Heart right ventricle (tissue), 16 donors: ENCODE data around the gene HELZ. TPM values are rescaled to one million over a fixed set of nuclear protein-coding genes. Genes with fewer than 3 reads are reported as not detected.

ENCODE experiments used
- ATAC-seq, 8 donors: fragments of 200-7000 bp; cut with Tn5 transposase; one replicate each; pipeline ENCODE4 v1.9.1; 2020; ENCODE audit warnings: mild to moderate bottlenecking in 8 of 8, moderate library complexity in 8 of 8, moderate number of reproducible peaks in 1 of 8
- DNase-seq, 2 donors: peaks; one replicate each; pipeline ENCODE4 v3.0.0-alpha.2; 2020
- H3K27ac ChIP-seq, 10 donors: fragments of 200-600 bp; sonication (generic) in 2 of 10; one replicate each; pipeline versions ENCODE4 v1.5.0 to v1.8.0; 2020 to 2022; ENCODE audit warnings: mild to moderate bottlenecking in 3 of 10
- H3K27me3 ChIP-seq, 7 donors: fragments of 200-600 bp; one replicate each; pipeline ENCODE4 v1.8.0; 2021 to 2022; ENCODE audit warnings: mild to moderate bottlenecking in 2 of 7
- H3K36me3 ChIP-seq, 9 donors: fragments of 200-600 bp; sonication (generic) in 1 of 9; one replicate each; pipeline versions ENCODE4 v1.5.0 to v1.8.0; 2020 to 2022; ENCODE audit warnings: mild to moderate bottlenecking in 2 of 9
- H3K4me1 ChIP-seq, 9 donors: fragments of 200-600 bp; sonication (generic) in 1 of 9; one replicate each; pipeline versions ENCODE4 v1.5.0 to v1.8.0; 2020 to 2022; ENCODE audit warnings: mild to moderate bottlenecking in 4 of 9
- H3K4me3 ChIP-seq, 10 donors: fragments of 200-600 bp; sonication (generic) in 2 of 10; one replicate each; pipeline versions ENCODE4 v1.5.0 to v1.8.0; 2020 to 2022; ENCODE audit warnings: mild to moderate bottlenecking in 7 of 10, moderate library complexity in 2 of 10
- H3K9me3 ChIP-seq, 11 donors: fragments of 200-600 bp in 10 of 11; sonication (generic) in 2 of 11; one replicate each; pipeline versions ENCODE4 v1.5.0 to v1.8.0; 2013 to 2022; ENCODE audit warnings: mild to moderate bottlenecking in 2 of 11, control low read depth in 1 of 11, moderate library complexity in 1 of 11
- WGBS, 2 donors: extraction: QIAGEN DNeasy Blood & Tissue Kit; methylation state at CpG; one replicate each; pipeline ENCODE4 v1.1.7; 2013; ENCODE audit warnings: inconsistent platforms in 1 of 2; 5-methylcytosine and 5-hydroxymethylcytosine counted together
- intact Hi-C, 10 donors: fragments of 100-400 bp; cut with DNase I; formaldehyde crosslinking; loops; one replicate each; pipeline versions ENCODE4 v1.11.1 to v1.14.2; 2022
- polyA plus RNA-seq, 2 donors: library from polyadenylated mRNA; stranded (reverse); fragments of 200-250 nt; gene quantifications; one replicate each; pipeline ENCODE4 v1.2.3, GENCODE V29; 2013
- total RNA-seq, 10 donors: library from RNA; stranded (reverse); fragmentation: NEBNext Ultra II Directional in 3 of 10; extraction: Animal tissue kit (Norgen Biotek cat#: 25700) in 3 of 10; gene quantifications; one replicate each; pipeline versions ENCODE4 v1.2.1 to v1.2.4, GENCODE V29; 2021 to 2023
- TF ChIP-seq, protein P1 (sequence below), 9 donors: fragments of 200-600 bp; sonication (generic) in 2 of 9; IDR thresholded peaks; one replicate each; pipeline versions ENCODE4 v1.5.0 to v1.8.0; 2021 to 2022; ENCODE audit warnings: antibody characterized with exemption in 9 of 9, mild to moderate bottlenecking in 5 of 9, moderate library complexity in 1 of 9
- donor health status: Arrhythmogenic right ventricular cardiomyopathy.
- donor health status: ischemic (EF 13 %, LVEDD 7.1; RV severe dilation, severe dysfunction).
- donor health status: healthy with polysubstance abuse.
- donor health status: DM: no; HTN: yes; CAD: no.
- donor health status: DM: no; HTN: no; CAD: no.
- donor health status: ischemic (EF 25% LVEDD 6.9; RV normal size, moderate dysfunction).
- donor health status: ischemic (EF 25% LVEDD 5.7; RV mildly dilated, moderate dysfunction).
- donor health status: healthy.
- donor health status: DM: yes; HTN: yes; CAD: no.
- donor health status: Ischemic cardiomyopathy.
- donor health status: ischemic (EF 35%, LVEDD 5.7; RV mildly dilated, moderate dysfunction).
- donor health status: nonischemic (EF 11% LVEDD 7.7; RV severe dilation, severe dysfunction).
- donor health status: DM: yes; HTN: yes; CAD: no.
- donor health status: PGD.
- donor health status: ischemic (EF 29% LVEDD 5.4; RV normal size, mild dysfunction).
- donor health status: nonischemic (EF 23%, LVEDD 6.1; RV moderate dilation, normal function).

HELZ gene
- total and polyA plus RNA-seq, 12 donors = 2.4 to 50.3 (median 40.6) TPM

GRCh38 chr17:67066717-67067116 is 178.3 kb downstream of the HELZ start:
- ATAC-seq (no peak), DNase-seq (no peak)
- Histone ChIP-seq H3K27ac (no peak overlapping the region), H3K9me3 (no peaks in the 10 kb centered on the region), H3K36me3 (no peaks in the 10 kb centered on the region), H3K27me3 (no peaks in the 10 kb centered on the region), H3K4me1 (no peaks in the 10 kb centered on the region), H3K4me3 (no peak overlapping the region)
- intact Hi-C loops = no loop called here
- 58 to 70% methylated on average over 2 of the region's 2 CpGs for WGBS, 2 donors
- TF ChIP-seq, protein P1, sequence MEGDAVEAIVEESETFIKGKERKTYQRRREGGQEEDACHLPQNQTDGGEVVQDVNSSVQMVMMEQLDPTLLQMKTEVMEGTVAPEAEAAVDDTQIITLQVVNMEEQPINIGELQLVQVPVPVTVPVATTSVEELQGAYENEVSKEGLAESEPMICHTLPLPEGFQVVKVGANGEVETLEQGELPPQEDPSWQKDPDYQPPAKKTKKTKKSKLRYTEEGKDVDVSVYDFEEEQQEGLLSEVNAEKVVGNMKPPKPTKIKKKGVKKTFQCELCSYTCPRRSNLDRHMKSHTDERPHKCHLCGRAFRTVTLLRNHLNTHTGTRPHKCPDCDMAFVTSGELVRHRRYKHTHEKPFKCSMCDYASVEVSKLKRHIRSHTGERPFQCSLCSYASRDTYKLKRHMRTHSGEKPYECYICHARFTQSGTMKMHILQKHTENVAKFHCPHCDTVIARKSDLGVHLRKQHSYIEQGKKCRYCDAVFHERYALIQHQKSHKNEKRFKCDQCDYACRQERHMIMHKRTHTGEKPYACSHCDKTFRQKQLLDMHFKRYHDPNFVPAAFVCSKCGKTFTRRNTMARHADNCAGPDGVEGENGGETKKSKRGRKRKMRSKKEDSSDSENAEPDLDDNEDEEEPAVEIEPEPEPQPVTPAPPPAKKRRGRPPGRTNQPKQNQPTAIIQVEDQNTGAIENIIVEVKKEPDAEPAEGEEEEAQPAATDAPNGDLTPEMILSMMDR (IDR thresholded peaks at IDR 0.05) = no peak

- TF ChIP-seq, protein P1 (IDR thresholded peaks at IDR 0.05) = no peak
- 83 to 88% methylated on average over 6 of the region's 6 CpGs for whole genome bisulfite sequencing, 2 donors
- Histone ChIP-seq H3K27me3 (no peaks in the 10 kb centered on the region), H3K4me3 (no peak overlapping the region), H3K36me3 (no peaks in the 10 kb centered on the region), H3K4me1 (no peaks in the 10 kb centered on the region), H3K9me3 (no peaks in the 10 kb centered on the region), H3K27ac (no peak overlapping the region)
- DNase-seq (no peak), ATAC-seq (no peak)
- intact Hi-C loops = no loop called here
Observed at GRCh38 chr17:67063141-67063540, 181.9 kb downstream of the HELZ start.

DNA sequence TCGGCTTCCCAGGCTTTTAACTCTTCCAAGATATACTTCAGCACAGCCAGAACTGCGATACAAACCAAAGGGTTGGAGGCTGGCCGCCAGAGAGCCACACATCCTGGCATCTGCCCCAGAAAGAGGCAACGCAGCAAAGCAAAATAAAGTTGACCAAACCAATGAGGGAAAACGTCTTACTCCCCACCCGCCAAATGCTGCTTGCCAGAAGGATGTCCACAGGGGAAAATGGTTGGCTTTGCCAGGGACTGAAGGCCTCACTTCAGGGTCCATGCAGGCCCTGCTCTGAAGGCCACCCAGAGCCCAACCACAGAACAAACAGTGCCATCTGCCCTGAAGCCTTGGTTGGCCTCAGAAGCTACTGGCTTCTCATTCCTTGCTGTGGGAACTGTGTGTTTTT is 185.6 kb downstream of the HELZ start:
- Histone ChIP-seq H3K36me3 (no peaks in the 10 kb centered on the region), H3K4me1 (peaks cover 0 to 12% (median 0%) of the 10 kb centered on the region in 9 donors), H3K9me3 (no peaks in the 10 kb centered on the region), H3K27me3 (no peaks in the 10 kb centered on the region), H3K4me3 (no peak overlapping the region), H3K27ac (no peak overlapping the region)
- TF ChIP-seq, protein P1 (IDR thresholded peaks at IDR 0.05) = no peak
- DNase-seq = no peak
- intact Hi-C loops = no loop called here
- 80% methylated on average over 6 of the region's 6 CpGs for WGBS, 2 donors
- no peak for ATAC-seq

GRCh38 chr17:67058036-67058435 is 187.0 kb downstream of the HELZ start:
- TF ChIP-seq, protein P1 (IDR thresholded peaks at IDR 0.05) = no peak
- H3K9me3 ChIP-seq = no peaks in the 10 kb centered on the region
- no peaks in the 10 kb centered on the region for H3K36me3 ChIP-seq
- H3K4me3 ChIP-seq = no peak overlapping the region
- H3K27me3 ChIP-seq = no peaks in the 10 kb centered on the region
- DNase-seq = no peak
- WGBS, 2 donors = 94 to 96% methylated on average over 8 of the region's 8 CpGs
- intact Hi-C loops = no loop called here
- ATAC-seq = no peak
- peaks cover 0 to 12% (median 0%) of the 10 kb centered on the region in 9 donors for H3K4me1 ChIP-seq
- no peak overlapping the region for H3K27ac ChIP-seq
